Rectal smooth muscle tissue (tissue), 1 donor: ENCODE results near the gene ZNF443.
"Not testable (repeated sequence)": the region's sequence is repeated elsewhere in the genome, so short reads cannot be mapped to it uniquely, and the experiment has no call there.

ENCODE experiments used
- H3K27ac ChIP-seq: one replicate; pipeline ENCODE4 v1.7.0; 2013; ENCODE audit warnings: low read depth, low read length, inconsistent platforms
- H3K27me3 ChIP-seq: one replicate; pipeline ENCODE4 v1.7.0; 2013; ENCODE audit warnings: low read length; ENCODE audit not compliant: control insufficient read depth, insufficient read depth
- H3K36me3 ChIP-seq: one replicate; pipeline ENCODE4 v1.7.0; 2013; ENCODE audit warnings: low read length; ENCODE audit not compliant: control insufficient read depth, insufficient read depth
- H3K4me1 ChIP-seq: one replicate; pipeline ENCODE4 v1.7.0; 2013; ENCODE audit warnings: low read length; ENCODE audit not compliant: control insufficient read depth, insufficient read depth
- H3K4me3 ChIP-seq: one replicate; pipeline ENCODE4 v1.7.0; 2013; ENCODE audit warnings: low read length
- H3K9ac ChIP-seq: one replicate; pipeline ENCODE4 v1.7.0; 2013; ENCODE audit warnings: low read length

The ZNF443 gene

GRCh38 chr19:12464139-12464538 is 23.3 kb upstream of the ZNF443 start:
- not testable (repeated sequence) for H3K27me3 ChIP-seq, H3K4me3 ChIP-seq, H3K9ac ChIP-seq, H3K27ac ChIP-seq, H3K4me1 ChIP-seq
- H3K36me3 ChIP-seq, result peaks cover 10% of the 10 kb centered on the region

- H3K27ac ChIP-seq, result no peak overlapping the region
- H3K4me1 ChIP-seq, result no peaks in the 10 kb centered on the region
- H3K9ac ChIP-seq, result no peak overlapping the region
- H3K4me3 ChIP-seq, result no peak overlapping the region
- H3K36me3 ChIP-seq, result no peaks in the 10 kb centered on the region
- H3K27me3 ChIP-seq, result no peaks in the 10 kb centered on the region
Observed at GRCh38 chr19:12453495-12453894, 12.7 kb upstream of the ZNF443 start.

DNA sequence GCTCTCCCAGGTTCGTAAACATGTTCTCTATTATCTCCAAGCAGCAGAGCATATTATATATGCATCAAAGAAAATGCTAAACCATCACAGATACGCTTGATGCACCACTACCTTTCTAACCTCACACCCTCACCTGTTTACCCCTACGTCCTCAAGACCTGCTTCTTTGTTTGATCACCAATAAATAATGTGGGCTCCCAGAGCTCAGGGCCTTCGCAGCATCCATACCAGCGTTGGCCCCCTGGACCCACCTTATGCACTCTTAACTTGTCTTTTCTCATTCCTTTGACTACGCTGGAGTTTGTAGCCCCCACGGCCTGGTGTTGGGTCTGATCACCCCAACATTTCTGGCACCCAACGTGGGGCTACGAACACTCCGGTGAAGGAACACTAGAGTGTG is 10.0 kb upstream of the ZNF443 start:
- Histone ChIP-seq H3K4me3 (no peak overlapping the region), H3K27ac (no peak overlapping the region), H3K27me3 (no peaks in the 10 kb centered on the region), H3K36me3 (no peaks in the 10 kb centered on the region), H3K9ac (no peak overlapping the region), H3K4me1 (no peaks in the 10 kb centered on the region)

GRCh38 chr19:12448808-12449207 is 8.0 kb upstream of the ZNF443 start:
- no peak overlapping the region for H3K9ac ChIP-seq
- no peaks in the 10 kb centered on the region for H3K4me1 ChIP-seq
- H3K27ac ChIP-seq, result no peak overlapping the region
- H3K27me3 ChIP-seq, result no peaks in the 10 kb centered on the region
- no peak overlapping the region for H3K4me3 ChIP-seq
- no peaks in the 10 kb centered on the region for H3K36me3 ChIP-seq

GRCh38 chr19:12439686-12440540 is 908 bp downstream of the ZNF443 start:
- not testable (repeated sequence) for H3K4me1 ChIP-seq, H3K27me3 ChIP-seq, H3K36me3 ChIP-seq
- Histone ChIP-seq H3K9ac (peak overlapping the region; percentile 40), H3K4me3 (peak overlapping the region; percentile 72), H3K27ac (peak overlapping the region; percentile 67)

- H3K4me3 ChIP-seq, result not testable (repeated sequence)
Observed at GRCh38 chr19:12430726-12431299, 10.0 kb downstream of the ZNF443 start.

DNA sequence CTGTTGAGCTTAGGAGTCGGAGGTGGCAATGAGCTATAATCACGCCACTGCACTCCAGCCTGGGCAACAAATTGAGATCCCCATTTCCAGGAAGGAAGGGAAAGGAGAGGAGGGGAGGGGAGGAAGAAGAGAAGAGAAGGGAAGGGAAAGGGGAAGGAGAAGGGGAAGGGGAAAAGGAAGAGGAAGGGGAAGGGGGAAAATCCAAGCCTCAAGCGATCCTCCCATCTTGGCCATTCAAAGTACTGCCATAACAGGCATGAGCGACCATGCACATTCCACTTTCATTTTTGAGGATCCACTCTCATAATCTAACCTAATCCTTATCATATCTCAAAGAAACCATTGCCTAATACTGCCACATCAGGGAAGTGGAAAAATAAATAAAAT is 14.9 kb downstream of the ZNF443 start:
- Histone ChIP-seq H3K27ac (no peak overlapping the region), H3K4me1 (no peaks in the 10 kb centered on the region), H3K27me3 (no peaks in the 10 kb centered on the region), H3K4me3 (no peak overlapping the region), H3K9ac (no peak overlapping the region), H3K36me3 (peaks cover under 1% of the 10 kb centered on the region)

More at GRCh38 chr19:12430726-12431299, 10.0 kb downstream of the ZNF443 start:
- not testable (repeated sequence) for H3K27ac ChIP-seq, H3K27me3 ChIP-seq, H3K36me3 ChIP-seq, H3K4me1 ChIP-seq, H3K9ac ChIP-seq

DNA sequence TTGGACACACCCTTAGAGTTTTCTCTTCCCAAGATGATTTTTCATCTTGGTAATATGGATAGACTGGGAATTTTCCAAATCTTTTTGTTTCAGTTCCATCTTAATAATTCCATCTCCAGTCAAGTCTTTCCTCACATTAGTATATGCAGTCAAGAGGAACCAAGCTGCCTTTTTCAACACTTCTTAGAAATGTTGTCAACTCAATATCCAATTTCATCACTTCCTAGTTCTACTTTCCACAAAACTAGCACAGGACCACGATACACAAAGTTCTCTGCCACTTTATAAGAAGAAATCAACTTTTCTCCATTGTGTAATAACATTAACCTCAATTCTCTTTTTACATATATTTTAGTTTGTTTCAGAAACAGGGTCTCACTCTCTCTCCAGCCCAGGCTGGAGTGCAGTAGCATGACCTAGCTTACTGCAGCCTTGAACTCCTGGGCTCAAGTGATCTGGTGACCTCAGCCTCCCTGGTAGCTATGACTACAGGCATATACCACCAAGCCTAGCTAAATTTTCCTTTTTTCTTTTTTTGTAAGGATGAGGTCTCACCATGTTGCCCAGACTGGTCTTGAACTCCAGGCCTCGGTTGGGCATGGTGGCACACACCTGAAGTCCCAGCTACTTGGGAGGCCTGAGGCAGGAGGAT is 15.5 kb downstream of the ZNF443 start:
- Histone ChIP-seq H3K9ac (no peak overlapping the region), H3K4me1 (no peaks in the 10 kb centered on the region), H3K27me3 (no peaks in the 10 kb centered on the region), H3K4me3 (no peak overlapping the region), H3K27ac (no peak overlapping the region), H3K36me3 (no peaks in the 10 kb centered on the region)

DNA sequence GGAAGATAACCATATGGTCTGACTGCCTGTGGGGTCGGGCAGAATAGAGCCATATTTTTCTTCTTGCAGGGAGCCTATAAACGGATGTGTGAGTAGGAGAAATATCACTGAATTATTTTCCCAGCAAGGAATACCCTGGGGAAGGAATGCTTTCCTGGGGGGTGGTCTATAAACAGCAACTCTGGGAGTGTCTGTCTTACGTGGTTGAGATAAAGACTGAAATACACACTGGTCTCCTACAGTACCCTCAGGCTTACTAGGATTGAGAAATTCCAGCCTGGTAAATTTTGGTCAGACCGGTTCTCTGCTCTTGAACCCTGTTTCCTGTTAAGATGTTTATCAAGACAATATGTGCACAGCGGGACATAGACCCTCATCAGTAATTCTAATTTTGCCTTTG is 23.5 kb downstream of the ZNF443 start:
- not testable (repeated sequence) for H3K9ac ChIP-seq, H3K27me3 ChIP-seq, H3K36me3 ChIP-seq, H3K27ac ChIP-seq, H3K4me1 ChIP-seq, H3K4me3 ChIP-seq

DNA sequence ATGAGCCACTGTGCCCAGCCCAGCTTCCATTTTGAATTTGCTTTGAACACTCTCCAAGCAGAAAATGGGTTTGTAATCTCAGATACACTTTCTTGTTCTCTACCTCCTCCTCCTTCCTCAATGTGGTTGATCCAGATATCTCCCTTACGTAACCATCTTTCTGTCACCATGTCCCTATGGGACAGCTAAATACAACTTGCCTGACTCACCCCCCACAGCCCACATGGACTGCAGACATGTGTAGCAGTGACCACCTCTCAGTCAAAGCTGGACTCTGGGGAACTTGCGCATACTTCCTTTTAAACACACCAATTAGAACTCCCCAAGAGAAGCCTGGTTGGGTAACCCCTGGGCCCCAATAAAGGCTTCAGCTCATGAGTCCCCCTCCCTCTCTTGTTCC is 28.9 kb downstream of the ZNF443 start:
- no peak overlapping the region for H3K9ac ChIP-seq
- no peak overlapping the region for H3K27ac ChIP-seq
- no peaks in the 10 kb centered on the region for H3K36me3 ChIP-seq
- no peaks in the 10 kb centered on the region for H3K27me3 ChIP-seq
- no peaks in the 10 kb centered on the region for H3K4me1 ChIP-seq
- H3K4me3 ChIP-seq, result no peak overlapping the region

GRCh38 chr19:12400633-12401502 is 40.0 kb downstream of the ZNF443 start, which contains the start of gene ZNF799:
TSS of gene ZNF799 (minus strand) at chr19:12401271. CDS start at chr19:12401070, 201 bp downstream.
- H3K27me3 ChIP-seq, result no peaks in the 10 kb centered on the region
- no peaks in the 10 kb centered on the region for H3K4me1 ChIP-seq
- peak within 1 kb of the TSS; percentile 85 for H3K27ac ChIP-seq
- peak within 1 kb of the TSS; percentile 90 for H3K4me3 ChIP-seq
- H3K9ac ChIP-seq, result peak within 1 kb of the TSS; percentile 86
- no peaks in the 10 kb centered on the region for H3K36me3 ChIP-seq
